Measurements from ENCODE around the gene CCP110. TPM values are rescaled to one million over a fixed set of nuclear protein-coding genes. Genes with fewer than 3 reads are reported as not detected.
"Not testable (repeated sequence)": the region's sequence is repeated elsewhere in the genome, so short reads cannot be mapped to it uniquely, and the experiment has no call there.

Gene CCP110
- total RNA-seq, 1 experiment from 2014 or later = 42.1 TPM

DNA sequence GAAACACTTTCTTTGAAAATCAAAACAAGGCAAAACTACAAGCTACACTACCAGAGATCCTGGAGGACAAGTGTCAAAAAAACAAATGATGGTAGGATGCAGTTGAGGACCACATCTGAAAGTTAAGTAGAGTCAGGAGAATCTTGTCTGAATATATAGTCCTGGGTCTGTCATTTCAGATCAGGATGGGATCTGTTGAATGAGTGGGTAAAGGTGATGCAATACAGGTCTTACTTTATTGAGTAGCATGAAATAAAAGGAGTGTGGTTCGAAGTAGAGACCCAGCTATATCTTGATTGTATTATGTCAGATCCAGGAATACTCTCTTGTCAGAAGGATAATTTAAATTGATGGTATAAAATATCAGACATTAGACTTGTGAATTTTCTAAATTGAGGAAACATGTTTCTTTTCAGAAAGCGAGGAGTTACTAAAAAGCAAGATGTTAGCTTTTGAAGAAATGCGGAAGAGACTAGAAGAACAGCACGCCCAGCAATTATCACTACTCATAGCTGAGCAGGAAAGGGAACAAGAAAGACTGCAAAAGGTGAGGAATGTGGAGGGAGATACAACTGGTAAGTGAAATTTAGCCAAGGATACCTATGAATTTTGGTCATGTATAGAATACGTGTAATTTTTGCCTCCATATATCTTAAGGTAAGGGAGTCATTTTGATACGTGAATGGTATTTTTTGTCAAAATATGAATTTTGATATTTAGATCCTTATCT is 16.7 kb downstream of the CCP110 start:
- DNase-seq (ENCODE audit: low spot score) = no peak
- no peak overlapping the region for H3K27ac ChIP-seq (ENCODE audit: low read depth, low read length, poor library complexity, severe bottlenecking)
- H3K4me1 ChIP-seq (ENCODE audit: insufficient read depth, low read length, poor library complexity, severe bottlenecking) = no peaks in the 10 kb centered on the region
- H3K36me3 ChIP-seq (ENCODE audit: insufficient read depth, low read length, poor library complexity, severe bottlenecking) = peaks cover 68% of the 10 kb centered on the region
- no peaks in the 10 kb centered on the region for H3K27me3 ChIP-seq (replicated peaks; ENCODE audit: insufficient read depth, low read depth, low read length, poor library complexity)
- H3K4me3 ChIP-seq (ENCODE audit: low read depth, low read length, poor library complexity, severe bottlenecking) = no peak overlapping the region
- CTCF ChIA-PET = interaction anchor here (0.7 kb wide), 1 partner anchor 453 kb away, joined by 5 read pairs; no protein-coding TSS in a partner anchor
- no peaks in the 10 kb centered on the region for H3K9me3 ChIP-seq (ENCODE audit: low read depth, low read length, poor library complexity, severe bottlenecking)
- intact Hi-C loops (cut with micrococcal nuclease; ENCODE audit: unreplicated experiment) = no loop called here
- BruUV-seq (replicated peaks) = no TSS peak
- TF ChIP-seq, protein P1, sequence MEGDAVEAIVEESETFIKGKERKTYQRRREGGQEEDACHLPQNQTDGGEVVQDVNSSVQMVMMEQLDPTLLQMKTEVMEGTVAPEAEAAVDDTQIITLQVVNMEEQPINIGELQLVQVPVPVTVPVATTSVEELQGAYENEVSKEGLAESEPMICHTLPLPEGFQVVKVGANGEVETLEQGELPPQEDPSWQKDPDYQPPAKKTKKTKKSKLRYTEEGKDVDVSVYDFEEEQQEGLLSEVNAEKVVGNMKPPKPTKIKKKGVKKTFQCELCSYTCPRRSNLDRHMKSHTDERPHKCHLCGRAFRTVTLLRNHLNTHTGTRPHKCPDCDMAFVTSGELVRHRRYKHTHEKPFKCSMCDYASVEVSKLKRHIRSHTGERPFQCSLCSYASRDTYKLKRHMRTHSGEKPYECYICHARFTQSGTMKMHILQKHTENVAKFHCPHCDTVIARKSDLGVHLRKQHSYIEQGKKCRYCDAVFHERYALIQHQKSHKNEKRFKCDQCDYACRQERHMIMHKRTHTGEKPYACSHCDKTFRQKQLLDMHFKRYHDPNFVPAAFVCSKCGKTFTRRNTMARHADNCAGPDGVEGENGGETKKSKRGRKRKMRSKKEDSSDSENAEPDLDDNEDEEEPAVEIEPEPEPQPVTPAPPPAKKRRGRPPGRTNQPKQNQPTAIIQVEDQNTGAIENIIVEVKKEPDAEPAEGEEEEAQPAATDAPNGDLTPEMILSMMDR (conservative IDR thresholded peaks at IDR 0.05; ENCODE audit: low read depth, low read length) = no peak
- no peak for TF ChIP-seq EZH2 (IDR thresholded peaks at IDR 0.05; ENCODE audit: borderline replicate concordance, low read depth, low read length, poor library complexity, severe bottlenecking)
- POLR2A ChIA-PET (ENCODE audit: low non-redundant PET) = no interaction called here

DNA sequence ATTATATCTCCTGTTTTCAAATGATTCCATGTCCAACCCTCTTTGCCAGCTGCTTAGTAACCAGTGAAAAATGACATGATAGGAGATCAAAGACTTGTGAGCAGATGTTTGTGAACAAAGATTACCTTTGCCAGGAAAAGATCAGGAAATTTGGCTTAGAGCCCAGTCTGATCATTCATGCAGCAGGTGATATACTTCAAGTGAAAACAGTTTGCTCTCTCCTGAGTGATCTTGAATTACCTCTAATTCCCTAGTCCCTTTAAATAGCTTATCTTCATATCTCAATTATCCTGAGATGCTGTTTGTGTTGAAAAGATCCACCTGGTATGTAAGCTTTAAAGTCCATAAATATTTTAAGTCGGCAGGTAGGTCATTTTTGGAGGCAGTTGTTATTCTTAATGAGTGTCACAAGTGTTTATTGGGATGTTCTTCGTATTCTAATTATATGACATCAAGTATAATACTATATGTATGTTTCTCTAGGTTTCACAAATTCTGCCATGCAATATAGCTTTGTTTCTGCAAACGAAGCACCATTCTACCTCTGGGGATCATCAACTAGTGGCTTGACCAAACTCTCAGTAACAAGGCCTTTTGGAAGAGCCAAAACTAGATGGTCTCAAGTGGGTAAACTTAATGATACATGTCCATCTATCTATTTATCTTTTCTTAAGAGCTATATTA is 18.5 kb downstream of the CCP110 start:
- TF ChIP-seq, protein P1 (conservative IDR thresholded peaks at IDR 0.05; ENCODE audit: low read depth, low read length) = no peak
- no peak for TF ChIP-seq EZH2 (IDR thresholded peaks at IDR 0.05; ENCODE audit: borderline replicate concordance, low read depth, low read length, poor library complexity, severe bottlenecking)
- Histone ChIP-seq H3K27me3 (replicated peaks; ENCODE audit: insufficient read depth, low read depth, low read length, poor library complexity) (no peaks in the 10 kb centered on the region), H3K27ac (ENCODE audit: low read depth, low read length, poor library complexity, severe bottlenecking) (no peak overlapping the region), H3K4me3 (ENCODE audit: low read depth, low read length, poor library complexity, severe bottlenecking) (no peak overlapping the region), H3K4me1 (ENCODE audit: insufficient read depth, low read length, poor library complexity, severe bottlenecking) (no peaks in the 10 kb centered on the region), H3K9me3 (ENCODE audit: low read depth, low read length, poor library complexity, severe bottlenecking) (no peaks in the 10 kb centered on the region), H3K36me3 (ENCODE audit: insufficient read depth, low read length, poor library complexity, severe bottlenecking) (peaks cover 65% of the 10 kb centered on the region)
- ChIA-PET POLR2A (ENCODE audit: low non-redundant PET) (no interaction called here), CTCF (no interaction called here)
- no TSS peak for BruUV-seq (replicated peaks)
- DNase-seq (ENCODE audit: low spot score) = no peak
- intact Hi-C loops (cut with micrococcal nuclease; ENCODE audit: unreplicated experiment) = no loop called here

DNA sequence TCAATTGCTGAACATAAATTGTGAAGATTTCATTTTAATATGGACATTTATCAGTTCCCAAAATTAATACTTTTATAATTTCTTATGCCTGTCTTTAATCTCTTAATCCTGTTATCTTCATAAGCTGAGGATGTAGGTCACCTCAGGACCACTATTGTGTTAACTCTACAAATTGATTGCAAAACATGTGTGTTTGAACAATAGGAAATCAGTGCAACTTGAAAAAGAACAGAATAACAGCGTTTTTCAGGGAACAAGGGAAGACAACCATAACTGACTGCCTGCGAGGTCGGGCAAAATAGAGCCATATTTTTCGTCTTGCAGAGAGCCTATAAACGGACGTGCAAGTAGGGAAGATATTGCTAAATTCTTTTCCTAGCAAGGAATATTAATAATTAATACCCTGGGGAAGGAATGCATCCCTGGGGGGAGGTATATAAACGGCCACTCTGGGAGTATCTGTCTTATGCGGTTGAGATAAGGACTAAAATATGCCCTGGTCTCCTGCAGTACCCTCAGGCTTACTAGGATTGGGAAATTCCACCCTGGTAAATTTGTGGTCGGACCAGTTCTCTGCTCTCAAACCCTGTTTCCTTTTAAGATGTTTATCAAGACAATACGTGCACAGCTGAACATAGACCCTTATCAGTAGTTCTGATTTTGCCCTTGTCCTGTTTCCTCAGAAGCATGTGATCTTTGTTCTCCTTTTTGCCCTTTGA is 19.7 kb downstream of the CCP110 start:
- H3K27ac ChIP-seq (ENCODE audit: low read depth, low read length, poor library complexity, severe bottlenecking); H3K9me3 ChIP-seq (ENCODE audit: low read depth, low read length, poor library complexity, severe bottlenecking); POLR2A ChIA-PET (ENCODE audit: low non-redundant PET); H3K4me3 ChIP-seq (ENCODE audit: low read depth, low read length, poor library complexity, severe bottlenecking); DNase-seq (ENCODE audit: low spot score); BruUV-seq (replicated peaks); H3K27me3 ChIP-seq (replicated peaks; ENCODE audit: insufficient read depth, low read depth, low read length, poor library complexity); intact Hi-C loops (cut with micrococcal nuclease; ENCODE audit: unreplicated experiment); CTCF ChIA-PET; H3K4me1 ChIP-seq (ENCODE audit: insufficient read depth, low read length, poor library complexity, severe bottlenecking): not testable (repeated sequence)
- H3K36me3 ChIP-seq (ENCODE audit: insufficient read depth, low read length, poor library complexity, severe bottlenecking) = peaks cover 58% of the 10 kb centered on the region
